Measurements from ENCODE around the gene SPART. TPM values are rescaled to one million over a fixed set of nuclear protein-coding genes. Genes with fewer than 3 reads are reported as not detected.

SPART gene
- polyA plus RNA-seq, 1 of the 3 experiments (the other 2 are of a cell fraction), result 4.8 TPM

DNA sequence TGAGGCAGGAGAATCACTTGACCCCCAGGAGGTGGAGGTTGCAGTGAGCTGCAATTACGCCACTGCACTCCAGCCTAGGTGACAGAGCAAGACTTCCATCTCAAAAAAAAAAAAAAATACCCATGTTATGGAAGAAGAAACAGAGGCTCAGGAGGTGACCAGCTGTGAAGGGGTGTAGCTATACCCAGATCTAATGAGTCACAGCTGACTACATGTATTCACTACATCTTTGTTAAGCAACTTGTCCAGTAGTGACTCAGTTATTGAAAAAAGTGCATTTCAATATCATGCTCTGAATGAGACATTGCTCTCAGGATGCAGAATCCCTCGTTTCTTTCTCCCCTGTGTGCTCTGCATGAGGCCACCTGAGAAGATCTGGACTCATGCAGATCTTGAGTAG, 16.1 kb upstream of the SPART start:
- ChIA-PET CTCF (interaction anchor here (0.6 kb wide), 1 partner anchor 21 kb away, joined by 4 read pairs; no protein-coding TSS in a partner anchor), POLR2A (no interaction called here)
- H3K27me3 ChIP-seq (ENCODE audit: insufficient read depth), result no peaks in the 10 kb centered on the region; the same call in 1 of the 2 replicates
- no peaks in the 10 kb centered on the region for H3K36me3 ChIP-seq (replicated peaks in 1 of 2; ENCODE audit: control insufficient read depth in 1 of 2, insufficient read depth in 2 of 2, low read length in 1 of 2)
- DNase-seq, result no peak
- no peaks in the 10 kb centered on the region for H3F3A ChIP-seq (replicated peaks; ENCODE audit: insufficient read depth)
- H3K4me2 ChIP-seq, result no peak overlapping the region
- H3K4me3 ChIP-seq (ENCODE audit: low read depth in 2 of 2, low read length in 1 of 2), result no peak overlapping the region
- H3K27ac ChIP-seq (ENCODE audit: low read depth in 2 of 2, low read length in 1 of 2), result no peak overlapping the region
- WGBS (ENCODE audit: low lambda C conversion rate), result 52% methylated on average over 2 of the region's 2 CpGs
- no peaks in the 10 kb centered on the region for H3K9me2 ChIP-seq
- H2AFZ ChIP-seq (ENCODE audit: low read depth), result no peak overlapping the region
- H3K4me1 ChIP-seq (ENCODE audit: control insufficient read depth in 1 of 2, insufficient read depth in 2 of 2, low read depth in 1 of 2, low read length in 1 of 2), result no peaks in the 10 kb centered on the region; a peak in 2 of 4 replicates
- H3K9ac ChIP-seq, result no peak overlapping the region
- no peaks in the 10 kb centered on the region for H3K9me3 ChIP-seq
- H4K20me1 ChIP-seq (ENCODE audit: insufficient read depth), result no peaks in the 10 kb centered on the region
- TF ChIP-seq POLR2AphosphoS5 (IDR thresholded peaks at IDR 0.05; ENCODE audit: low read depth, low read length), result no peak
- TF ChIP-seq GABPA (IDR thresholded peaks at IDR 0.05; ENCODE audit: low read depth), result no peak
- peak; percentile 39; the same call in 1 of the 2 replicates for TF ChIP-seq FOSL2 (IDR thresholded peaks at IDR 0.05; ENCODE audit: borderline replicate concordance, low read depth)
- TF ChIP-seq, protein P1, sequence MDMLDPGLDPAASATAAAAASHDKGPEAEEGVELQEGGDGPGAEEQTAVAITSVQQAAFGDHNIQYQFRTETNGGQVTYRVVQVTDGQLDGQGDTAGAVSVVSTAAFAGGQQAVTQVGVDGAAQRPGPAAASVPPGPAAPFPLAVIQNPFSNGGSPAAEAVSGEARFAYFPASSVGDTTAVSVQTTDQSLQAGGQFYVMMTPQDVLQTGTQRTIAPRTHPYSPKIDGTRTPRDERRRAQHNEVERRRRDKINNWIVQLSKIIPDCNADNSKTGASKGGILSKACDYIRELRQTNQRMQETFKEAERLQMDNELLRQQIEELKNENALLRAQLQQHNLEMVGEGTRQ (IDR thresholded peaks at IDR 0.05; ENCODE audit: borderline replicate concordance, low read depth, low read length), result no peak
- peak; percentile 47 for TF ChIP-seq TCF12 (IDR thresholded peaks at IDR 0.05)
- no peaks in the 10 kb centered on the region for H3K79me2 ChIP-seq (ENCODE audit: insufficient read depth)

GRCh38 chr13:36360903-36361302, 14.7 kb upstream of the SPART start:
- TF ChIP-seq CHD2 (IDR thresholded peaks at IDR 0.05; ENCODE audit: low read length, partially characterized antibody), result no peak
- no peak for TF ChIP-seq GATA2 (CRISPR knock-in tag; IDR thresholded peaks at IDR 0.05)
- no peak for TF ChIP-seq RFX5 (IDR thresholded peaks at IDR 0.05; ENCODE audit: low read length)
- no peak for TF ChIP-seq FOXJ3 (CRISPR knock-in tag; IDR thresholded peaks at IDR 0.05)
- TF ChIP-seq PBX3 (IDR thresholded peaks at IDR 0.05), result no peak
- TF ChIP-seq MEF2A (IDR thresholded peaks at IDR 0.05; ENCODE audit: borderline replicate concordance, low read depth), result no peak
- TF ChIP-seq RXRA (IDR thresholded peaks at IDR 0.05; ENCODE audit: borderline replicate concordance, low read depth), result no peak
- TF ChIP-seq, protein P2, sequence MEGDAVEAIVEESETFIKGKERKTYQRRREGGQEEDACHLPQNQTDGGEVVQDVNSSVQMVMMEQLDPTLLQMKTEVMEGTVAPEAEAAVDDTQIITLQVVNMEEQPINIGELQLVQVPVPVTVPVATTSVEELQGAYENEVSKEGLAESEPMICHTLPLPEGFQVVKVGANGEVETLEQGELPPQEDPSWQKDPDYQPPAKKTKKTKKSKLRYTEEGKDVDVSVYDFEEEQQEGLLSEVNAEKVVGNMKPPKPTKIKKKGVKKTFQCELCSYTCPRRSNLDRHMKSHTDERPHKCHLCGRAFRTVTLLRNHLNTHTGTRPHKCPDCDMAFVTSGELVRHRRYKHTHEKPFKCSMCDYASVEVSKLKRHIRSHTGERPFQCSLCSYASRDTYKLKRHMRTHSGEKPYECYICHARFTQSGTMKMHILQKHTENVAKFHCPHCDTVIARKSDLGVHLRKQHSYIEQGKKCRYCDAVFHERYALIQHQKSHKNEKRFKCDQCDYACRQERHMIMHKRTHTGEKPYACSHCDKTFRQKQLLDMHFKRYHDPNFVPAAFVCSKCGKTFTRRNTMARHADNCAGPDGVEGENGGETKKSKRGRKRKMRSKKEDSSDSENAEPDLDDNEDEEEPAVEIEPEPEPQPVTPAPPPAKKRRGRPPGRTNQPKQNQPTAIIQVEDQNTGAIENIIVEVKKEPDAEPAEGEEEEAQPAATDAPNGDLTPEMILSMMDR (IDR thresholded peaks at IDR 0.05), result no peak
- no peak for TF ChIP-seq MXI1 (IDR thresholded peaks at IDR 0.05; ENCODE audit: low read depth, low read length)
- no peak for TF ChIP-seq REST (IDR thresholded peaks at IDR 0.05; ENCODE audit: low read depth, low read length)
- TF ChIP-seq JUND (IDR thresholded peaks at IDR 0.05), result no peak
- no peak for TF ChIP-seq YY1 (IDR thresholded peaks at IDR 0.05; ENCODE audit: low read depth)
- TF ChIP-seq SIN3A (IDR thresholded peaks at IDR 0.05; ENCODE audit: borderline replicate concordance, low read depth, low read length), result no peak
- no peak for TF ChIP-seq EZH2phosphoT487 (IDR thresholded peaks at IDR 0.05; ENCODE audit: borderline replicate concordance, low read depth)
- TF ChIP-seq ELF1 (IDR thresholded peaks at IDR 0.05), result no peak
- no peak for TF ChIP-seq TAF1 (IDR thresholded peaks at IDR 0.05; ENCODE audit: borderline replicate concordance, low read depth, low read length)
- DNase-seq, result no peak
- Histone ChIP-seq H3K4me3 (ENCODE audit: low read depth in 2 of 2, low read length in 1 of 2) (no peak overlapping the region), H3F3A (replicated peaks; ENCODE audit: insufficient read depth) (no peaks in the 10 kb centered on the region), H3K36me3 (replicated peaks in 1 of 2; ENCODE audit: control insufficient read depth in 1 of 2, insufficient read depth in 2 of 2, low read length in 1 of 2) (no peaks in the 10 kb centered on the region), H3K79me2 (ENCODE audit: insufficient read depth) (no peaks in the 10 kb centered on the region), H4K20me1 (ENCODE audit: insufficient read depth) (no peaks in the 10 kb centered on the region), H3K9me3 (no peaks in the 10 kb centered on the region), H3K9ac (no peak overlapping the region), H3K4me2 (no peak overlapping the region), H3K9me2 (no peaks in the 10 kb centered on the region), H2AFZ (ENCODE audit: low read depth) (no peak overlapping the region), H3K27ac (ENCODE audit: low read depth in 2 of 2, low read length in 1 of 2) (no peak overlapping the region), H3K27me3 (ENCODE audit: insufficient read depth) (no peaks in the 10 kb centered on the region; the same call in 1 of the 2 replicates), H3K4me1 (ENCODE audit: control insufficient read depth in 1 of 2, insufficient read depth in 2 of 2, low read depth in 1 of 2, low read length in 1 of 2) (no peaks in the 10 kb centered on the region; a peak in 2 of 4 replicates)
- ChIA-PET CTCF (interaction anchor here (0.8 to 3.7 kb wide), 2 partner anchors 11 to 14 kb away, joined by 3 to 24 read pairs; no protein-coding TSS in a partner anchor), POLR2A (no interaction called here)
- WGBS (ENCODE audit: low lambda C conversion rate), result 9% methylated on average over 1 of the region's 1 CpG

All from SK-N-SH (cell line).